Ovary (tissue), 9 donors: ENCODE data around the gene PTPRG. TPM values are rescaled to one million over a fixed set of nuclear protein-coding genes. Genes with fewer than 3 reads are reported as not detected.

Source experiments
- DNase-seq, 5 donors: peaks; one replicate each; pipeline ENCODE4 v3.0.0-alpha.2; 2019 to 2020
- H3K27ac ChIP-seq, 2 donors: fragments of 200-600 bp; one replicate each; pipeline versions ENCODE4 v1.5.1 to v1.8.0; 2019 to 2022
- H3K27me3 ChIP-seq: fragments of 200-600 bp; one replicate; pipeline ENCODE4 v1.8.0; 2022
- H3K36me3 ChIP-seq: fragments of 200-600 bp; sonication (generic); one replicate; pipeline ENCODE4 v1.5.1; 2019
- H3K4me1 ChIP-seq: one replicate; pipeline ENCODE4 v1.8.1; 2013; ENCODE audit warnings: mild to moderate bottlenecking, moderate library complexity; ENCODE audit not compliant: insufficient read depth
- H3K4me3 ChIP-seq: fragments of 200-600 bp; sonication (generic); one replicate; pipeline ENCODE4 v1.5.1; 2017
- H3K9me3 ChIP-seq, 2 donors: fragments of 200-600 bp in 1 of 2; sonication (generic) in 1 of 2; one replicate each; pipeline versions ENCODE4 v1.5.1 to v1.8.1; 2013 to 2019; ENCODE audit warnings: mild to moderate bottlenecking in 1 of 2, moderate library complexity in 1 of 2
- EP300 ChIP-seq: sonication (generic); formaldehyde crosslinking; IDR thresholded peaks from one replicate; pipeline ENCODE4 v1.6.1; 2017; ENCODE audit warnings: antibody characterized with exemption
- POLR2A ChIP-seq: fragments of 450-650 bp; IDR thresholded peaks from one replicate; pipeline ENCODE4 v1.6.1; 2017; ENCODE audit warnings: antibody characterized with exemption, mild to moderate bottlenecking, moderate library complexity
- WGBS, 3 donors: extraction: QIAGEN DNeasy Blood & Tissue Kit in 1 of 3; methylation state at CpG; one replicate each; pipeline versions ENCODE4 v1.1.5 to v1.1.7; 2013 to 2017; 5-methylcytosine and 5-hydroxymethylcytosine counted together
- intact Hi-C, 4 donors: fragments of 100-400 bp; cut with DNase I; formaldehyde crosslinking; loops; one replicate each; pipeline versions ENCODE4 v1.11.0 to v1.15.1; 2022 to 2023
- polyA plus RNA-seq, 2 donors: library from polyadenylated mRNA; stranded (reverse); fragments of 200-250 nt in 1 of 2; fragments of 350-450 nt in 1 of 2; fragmentation: Illumina TruSeq in 1 of 2; extraction: RNeasy Lipid Tissue Mini Kit (QIAGEN cat#74804) in 1 of 2; gene quantifications; one replicate each; pipeline ENCODE4 v1.2.3, GENCODE V29; 2013 to 2014
- total RNA-seq, 7 donors: library from RNA; depleted of rRNA in 2 of 7; stranded (reverse); fragments of >200 nt in 2 of 7; fragmentation: NEBNext Ultra II Directional in 3 of 7; extraction: Animal tissue kit (Norgen Biotek cat#: 25700) in 3 of 7; gene quantifications; one replicate each; pipeline versions ENCODE4 v1.1.0 to v1.2.4, GENCODE V29; 2016 to 2023
- TF ChIP-seq, protein P1 (sequence below), 3 donors: fragments of 450-650 bp in 2 of 3; fragments of 200-600 bp in 1 of 3; IDR thresholded peaks; one replicate each; pipeline versions ENCODE4 v1.5.1 to v1.8.0; 2016 to 2022; ENCODE audit warnings: antibody characterized with exemption in 3 of 3, mild to moderate bottlenecking in 1 of 3
- donor health status: DM: no; HTN: no; CAD: no; lungs with moderate emphysema.
- donor health status: DM: no; HTN: no; CAD: no.
- donor health status: Bipolar disorder and iron deficiency.
- donor health status: DM: yes; HTN: yes; CAD: no.
- donor health status: DM: no; HTN: no; CAD: no.
- donor health status: DM: yes; HTN: yes; CAD: no.

The PTPRG gene
- total and polyA plus RNA-seq, 9 donors, result 18.2 to 87.9 (median 47.7) TPM

DNA sequence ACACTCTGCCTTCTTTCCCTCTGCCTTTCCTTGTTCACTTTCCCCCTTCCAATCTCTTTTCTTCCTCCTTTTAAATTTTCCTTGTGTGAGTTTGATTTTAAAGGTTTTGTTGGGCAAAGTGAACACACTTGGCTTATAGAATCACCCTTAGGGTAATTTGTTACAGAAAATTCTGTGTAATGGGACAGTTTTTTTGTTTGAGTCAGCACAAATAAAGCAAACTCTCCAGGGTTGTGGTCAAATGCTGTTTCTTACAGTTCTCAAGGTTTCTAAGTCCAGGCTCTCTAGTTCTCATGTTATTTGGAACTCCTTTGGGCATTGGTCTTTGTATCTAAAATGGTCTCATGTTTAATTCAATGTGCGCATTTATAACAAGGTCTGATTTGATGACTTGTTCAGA lies 307.1 kb downstream of the PTPRG start:
- DNase-seq, result no peak
- H3K9me3 ChIP-seq, result no peaks in the 10 kb centered on the region
- WGBS, 3 donors, result 95 to 100% (median 97%) methylated on average over 1 of the region's 1 CpG
- H3K4me1 ChIP-seq, result no peaks in the 10 kb centered on the region
- H3K27me3 ChIP-seq, result no peaks in the 10 kb centered on the region
- H3K4me3 ChIP-seq, result no peak overlapping the region
- intact Hi-C loops, result loop anchor here in 1 of 4 donors (10.0 kb wide), 1 partner anchor 316 kb away; no protein-coding TSS in a partner anchor
- no peaks in the 10 kb centered on the region for H3K36me3 ChIP-seq
- TF ChIP-seq POLR2A (no peak), EP300 (no peak)
- TF ChIP-seq, protein P1, sequence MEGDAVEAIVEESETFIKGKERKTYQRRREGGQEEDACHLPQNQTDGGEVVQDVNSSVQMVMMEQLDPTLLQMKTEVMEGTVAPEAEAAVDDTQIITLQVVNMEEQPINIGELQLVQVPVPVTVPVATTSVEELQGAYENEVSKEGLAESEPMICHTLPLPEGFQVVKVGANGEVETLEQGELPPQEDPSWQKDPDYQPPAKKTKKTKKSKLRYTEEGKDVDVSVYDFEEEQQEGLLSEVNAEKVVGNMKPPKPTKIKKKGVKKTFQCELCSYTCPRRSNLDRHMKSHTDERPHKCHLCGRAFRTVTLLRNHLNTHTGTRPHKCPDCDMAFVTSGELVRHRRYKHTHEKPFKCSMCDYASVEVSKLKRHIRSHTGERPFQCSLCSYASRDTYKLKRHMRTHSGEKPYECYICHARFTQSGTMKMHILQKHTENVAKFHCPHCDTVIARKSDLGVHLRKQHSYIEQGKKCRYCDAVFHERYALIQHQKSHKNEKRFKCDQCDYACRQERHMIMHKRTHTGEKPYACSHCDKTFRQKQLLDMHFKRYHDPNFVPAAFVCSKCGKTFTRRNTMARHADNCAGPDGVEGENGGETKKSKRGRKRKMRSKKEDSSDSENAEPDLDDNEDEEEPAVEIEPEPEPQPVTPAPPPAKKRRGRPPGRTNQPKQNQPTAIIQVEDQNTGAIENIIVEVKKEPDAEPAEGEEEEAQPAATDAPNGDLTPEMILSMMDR (IDR thresholded peaks at IDR 0.05), result no peak
- no peak overlapping the region for H3K27ac ChIP-seq

DNA sequence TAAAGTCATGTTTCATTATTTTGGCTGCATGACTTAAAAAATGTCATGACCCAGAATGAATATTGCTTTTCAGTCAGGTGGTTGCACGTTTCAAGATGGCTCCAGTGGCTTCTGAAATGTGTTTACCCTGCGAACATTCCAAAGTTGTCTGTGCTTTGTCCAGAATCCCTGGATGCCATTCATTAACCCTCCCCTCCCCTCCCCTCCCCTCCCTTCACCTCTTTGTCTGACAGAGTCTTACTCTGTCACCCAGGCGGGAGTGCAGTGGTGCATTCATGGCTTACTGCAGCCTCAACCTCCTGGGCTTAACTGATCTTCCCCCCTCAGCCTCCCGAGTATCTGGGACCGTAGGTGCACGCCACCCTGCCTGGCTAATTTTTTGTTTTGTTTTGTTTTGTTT lies 308.0 kb downstream of the PTPRG start:
- Histone ChIP-seq H3K4me1 (peaks cover under 1% of the 10 kb centered on the region), H3K9me3 (no peaks in the 10 kb centered on the region), H3K27ac (no peak overlapping the region), H3K4me3 (no peak overlapping the region), H3K36me3 (no peaks in the 10 kb centered on the region), H3K27me3 (no peaks in the 10 kb centered on the region)
- WGBS, 3 donors, result 88 to 94% (median 88%) methylated on average over 6 of the region's 6 CpGs
- no peak for DNase-seq
- TF ChIP-seq, protein P1 (IDR thresholded peaks at IDR 0.05), result no peak
- TF ChIP-seq POLR2A (no peak), EP300 (no peak)
- intact Hi-C loops, result loop anchor here in 1 of 4 donors (10.0 kb wide), 1 partner anchor 315 kb away; no protein-coding TSS in a partner anchor

DNA sequence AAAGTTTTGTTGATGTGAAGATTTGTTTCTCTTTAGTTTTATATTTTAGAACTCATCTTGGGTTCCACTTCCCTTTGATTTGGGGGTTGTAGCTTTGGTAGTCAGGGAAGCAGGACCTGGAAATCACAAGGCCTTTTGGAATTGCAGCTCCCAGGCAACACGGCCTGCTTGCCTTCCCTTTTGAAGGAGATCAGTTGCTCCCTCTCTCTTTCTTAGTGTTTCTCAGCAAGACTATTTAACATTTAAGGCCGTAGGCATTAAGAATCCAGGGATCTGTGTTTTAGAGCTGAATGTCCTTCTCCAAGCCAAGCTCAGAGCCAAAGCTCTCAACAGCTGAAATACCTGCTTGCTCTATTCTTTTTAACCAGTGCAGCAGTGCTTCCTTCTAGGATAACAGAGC lies 310.3 kb downstream of the PTPRG start:
- Histone ChIP-seq H3K36me3 (no peaks in the 10 kb centered on the region), H3K4me3 (no peak overlapping the region), H3K27ac (no peak overlapping the region), H3K9me3 (no peaks in the 10 kb centered on the region), H3K27me3 (no peaks in the 10 kb centered on the region), H3K4me1 (peaks cover 5% of the 10 kb centered on the region)
- intact Hi-C loops, result no loop called here
- DNase-seq, result no peak
- WGBS, 3 donors, result 74 to 80% (median 76%) methylated on average over 2 of the region's 2 CpGs
- TF ChIP-seq EP300, result no peak
- TF ChIP-seq, protein P1 (IDR thresholded peaks at IDR 0.05), result no peak
- TF ChIP-seq POLR2A, result no peak

DNA sequence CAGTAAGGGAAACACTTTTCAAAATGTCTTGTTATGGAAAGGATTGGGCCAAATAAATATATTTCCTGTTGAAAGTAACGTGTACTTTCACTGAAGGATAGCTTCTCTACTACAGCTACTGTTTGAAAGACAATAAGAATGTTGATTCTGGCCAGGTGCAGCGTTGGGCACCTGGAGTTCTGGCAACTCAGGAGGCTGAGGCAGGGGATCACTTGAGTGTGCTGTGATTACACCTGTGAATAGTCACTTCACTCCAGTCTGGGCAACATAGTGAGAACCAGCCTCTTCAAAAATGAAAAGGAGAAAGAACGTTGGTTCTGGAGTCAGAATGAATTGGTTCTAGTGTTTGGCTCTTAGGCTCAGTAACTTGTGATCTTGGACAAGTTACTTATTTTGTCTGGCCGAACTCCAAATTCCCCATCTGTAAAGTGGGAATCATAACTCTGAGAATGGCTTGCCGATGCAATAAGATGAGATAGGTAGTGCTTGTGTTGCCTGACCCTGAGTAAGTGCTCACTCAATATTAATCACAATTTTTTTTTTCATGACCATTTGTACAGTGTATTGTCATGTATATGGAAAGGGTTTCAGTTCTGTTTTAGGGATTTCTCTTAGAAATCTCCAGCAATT lies 310.8 kb downstream of the PTPRG start:
- Histone ChIP-seq H3K36me3 (no peaks in the 10 kb centered on the region), H3K27ac (no peak overlapping the region), H3K4me1 (peaks cover 5% of the 10 kb centered on the region), H3K4me3 (no peak overlapping the region), H3K27me3 (no peaks in the 10 kb centered on the region), H3K9me3 (no peaks in the 10 kb centered on the region)
- 68 to 75% (median 70%) methylated on average over 5 of the region's 5 CpGs for WGBS, 3 donors
- no peak for DNase-seq
- intact Hi-C loops, result no loop called here
- TF ChIP-seq, protein P1 (IDR thresholded peaks at IDR 0.05), result no peak
- TF ChIP-seq POLR2A (no peak), EP300 (no peak)
